Astrocyte of the spinal cord (primary cell): Measurements from ENCODE around the gene MIDN.

Experiments used
- DNase-seq: peaks from one replicate; pipeline ENCODE4 v3.0.0; 2011; ENCODE audit warnings: low read depth, low spot score
- H3K4me3 ChIP-seq: 2 replicates; pipeline ENCODE4 v1.5.1; 2011; ENCODE audit warnings: low read depth, mild to moderate bottlenecking, low read length, moderate library complexity
- in situ Hi-C: cut with HindIII; loops from 2 replicates; pipeline ENCODE4 v1.10.0; 2017; ENCODE audit warnings: low sequenced_read_pairs
- TF ChIP-seq, protein P1 (sequence below): IDR thresholded peaks from 2 replicates; pipeline ENCODE4 v1.5.1; 2012; ENCODE audit warnings: low read depth, mild to moderate bottlenecking, low read length, inconsistent platforms

The MIDN gene

DNA sequence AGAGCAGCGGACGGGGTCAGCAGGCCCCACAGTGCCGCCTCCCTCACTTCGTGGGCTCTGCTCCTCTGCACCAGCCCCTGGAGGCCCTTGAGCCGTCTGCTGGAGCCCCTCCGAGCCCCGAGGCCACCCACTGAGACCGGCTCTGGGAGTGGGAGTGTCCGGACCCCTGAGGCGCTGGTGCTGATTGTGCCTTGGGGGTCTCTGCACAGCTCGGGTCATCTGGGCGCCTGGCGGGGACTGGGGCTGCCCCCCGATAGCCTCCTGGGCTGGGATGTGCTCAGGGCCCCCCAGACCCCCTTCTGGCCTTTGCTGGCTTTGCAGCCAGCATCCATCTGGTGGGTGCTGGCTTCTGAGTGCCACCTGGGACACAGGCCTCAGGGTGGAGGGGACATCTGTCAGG is 26.0 kb upstream of the MIDN start:
- in situ Hi-C loops, result no loop called here

DNA sequence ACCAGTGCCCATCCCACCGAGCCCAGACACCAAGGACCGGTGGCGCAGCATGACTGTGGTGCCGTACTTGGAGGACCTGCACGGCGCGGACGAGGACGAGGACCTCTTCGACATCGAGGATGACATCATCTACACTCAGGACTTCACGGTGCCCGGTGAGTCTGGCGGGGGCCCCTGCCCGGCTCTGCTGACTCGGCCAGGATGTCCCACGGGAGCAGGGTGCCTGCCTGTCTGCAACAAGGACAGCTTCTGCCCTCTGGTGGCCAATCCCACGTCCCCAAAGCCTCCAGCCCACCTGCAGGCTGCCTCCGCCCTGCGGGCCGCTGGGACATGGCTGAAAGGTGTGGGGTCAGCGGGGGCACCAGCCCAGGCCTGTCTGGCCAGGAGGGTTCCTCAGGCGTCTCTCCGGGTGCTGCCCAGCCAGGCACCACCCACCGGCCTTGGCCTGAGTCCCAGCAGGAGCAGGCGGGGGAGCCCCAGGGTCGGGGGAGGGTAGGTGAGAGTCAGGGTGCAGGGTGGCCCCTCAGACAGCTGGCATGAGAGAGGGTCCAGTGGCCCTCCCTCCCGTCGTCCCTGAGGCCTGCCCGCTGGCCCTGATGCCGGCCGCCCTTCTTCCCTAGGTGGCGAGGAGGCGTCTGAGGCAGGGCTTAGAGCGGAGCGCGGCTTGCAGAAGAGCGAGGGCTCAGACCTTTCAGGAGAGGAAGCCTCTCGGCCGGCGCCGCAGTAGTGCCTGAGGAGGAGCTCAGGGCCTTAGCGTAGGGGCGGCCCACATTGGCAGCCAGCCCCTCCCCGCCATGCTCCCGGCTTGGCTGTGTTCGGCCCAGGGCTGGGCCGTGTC is 25.1 kb upstream of the MIDN start:
- TF ChIP-seq, protein P1, sequence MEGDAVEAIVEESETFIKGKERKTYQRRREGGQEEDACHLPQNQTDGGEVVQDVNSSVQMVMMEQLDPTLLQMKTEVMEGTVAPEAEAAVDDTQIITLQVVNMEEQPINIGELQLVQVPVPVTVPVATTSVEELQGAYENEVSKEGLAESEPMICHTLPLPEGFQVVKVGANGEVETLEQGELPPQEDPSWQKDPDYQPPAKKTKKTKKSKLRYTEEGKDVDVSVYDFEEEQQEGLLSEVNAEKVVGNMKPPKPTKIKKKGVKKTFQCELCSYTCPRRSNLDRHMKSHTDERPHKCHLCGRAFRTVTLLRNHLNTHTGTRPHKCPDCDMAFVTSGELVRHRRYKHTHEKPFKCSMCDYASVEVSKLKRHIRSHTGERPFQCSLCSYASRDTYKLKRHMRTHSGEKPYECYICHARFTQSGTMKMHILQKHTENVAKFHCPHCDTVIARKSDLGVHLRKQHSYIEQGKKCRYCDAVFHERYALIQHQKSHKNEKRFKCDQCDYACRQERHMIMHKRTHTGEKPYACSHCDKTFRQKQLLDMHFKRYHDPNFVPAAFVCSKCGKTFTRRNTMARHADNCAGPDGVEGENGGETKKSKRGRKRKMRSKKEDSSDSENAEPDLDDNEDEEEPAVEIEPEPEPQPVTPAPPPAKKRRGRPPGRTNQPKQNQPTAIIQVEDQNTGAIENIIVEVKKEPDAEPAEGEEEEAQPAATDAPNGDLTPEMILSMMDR, result peak; percentile 60
- in situ Hi-C loops, result no loop called here
- H3K4me3 ChIP-seq, result no peak overlapping the region
- DNase-seq, result peak; percentile 37

More for the DNA sequence above, 26.0 kb upstream of the MIDN start:
- no peak overlapping the region for H3K4me3 ChIP-seq
- no peak for DNase-seq
- TF ChIP-seq, protein P1, result peak; percentile 31

DNA sequence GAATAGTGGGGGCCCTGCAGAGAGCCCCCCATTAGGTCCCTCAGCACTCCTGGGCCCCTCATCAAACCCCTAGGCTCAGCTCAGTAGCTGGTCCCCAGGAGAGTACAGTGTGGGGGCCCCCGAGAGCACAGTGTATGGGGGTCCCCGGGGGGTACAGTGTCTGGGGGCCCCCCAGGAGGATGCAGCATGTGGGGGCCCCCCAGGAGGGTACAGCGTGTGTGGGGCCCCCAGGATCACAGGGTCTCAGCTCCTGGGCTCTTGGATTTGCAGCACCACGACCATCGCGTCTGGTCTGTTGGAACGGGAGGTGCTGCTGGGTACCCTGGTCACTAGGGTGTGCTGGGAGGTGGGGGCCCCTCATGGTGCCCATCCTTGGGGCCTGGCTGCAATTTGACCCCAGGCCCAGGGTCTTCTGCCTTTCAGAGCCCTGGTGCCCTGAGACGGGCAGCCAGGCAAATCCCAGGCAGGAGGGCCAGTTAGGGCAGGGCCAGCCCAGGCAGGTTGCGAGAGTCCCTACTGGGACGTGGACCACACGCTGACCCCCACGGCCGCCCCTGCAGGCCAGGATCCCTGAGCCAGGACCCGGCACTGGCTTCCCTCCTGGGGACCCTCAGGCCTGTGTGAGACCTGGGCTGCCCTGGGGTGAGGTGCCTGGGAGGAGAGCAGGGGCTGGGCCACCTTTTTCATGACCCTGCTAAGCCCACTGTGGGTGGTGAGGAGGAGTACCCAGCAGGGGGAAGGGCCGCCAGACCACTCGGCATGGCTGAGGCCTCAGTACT is 24.1 kb upstream of the MIDN start:
- TF ChIP-seq, protein P1, result no peak

DNA sequence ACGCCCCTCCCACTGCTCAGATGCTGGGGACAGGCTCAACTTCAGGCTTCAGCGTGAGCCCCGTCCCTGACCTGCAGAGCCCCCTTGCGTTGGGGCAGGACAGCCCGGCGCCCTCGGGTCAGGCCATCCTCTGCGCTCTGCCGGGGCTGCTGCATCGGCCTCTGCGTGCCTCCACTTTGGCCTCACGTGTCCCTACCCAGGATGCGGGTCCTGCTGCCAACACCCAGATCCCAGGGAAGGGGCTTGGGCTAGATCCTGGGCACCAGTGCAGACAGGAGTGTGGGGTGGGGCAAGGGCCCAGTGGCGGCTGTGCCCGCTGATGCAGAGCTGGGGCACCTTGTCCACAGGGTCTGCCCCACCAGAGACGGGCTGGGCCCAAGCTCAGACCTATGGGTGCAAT is 23.5 kb upstream of the MIDN start:
- TF ChIP-seq, protein P1, result no peak
- no peak overlapping the region for H3K4me3 ChIP-seq
- DNase-seq, result no peak
- in situ Hi-C loops, result no loop called here

More for the DNA sequence above, 24.1 kb upstream of the MIDN start:
- in situ Hi-C loops, result no loop called here
- no peak for DNase-seq
- H3K4me3 ChIP-seq, result no peak overlapping the region

DNA sequence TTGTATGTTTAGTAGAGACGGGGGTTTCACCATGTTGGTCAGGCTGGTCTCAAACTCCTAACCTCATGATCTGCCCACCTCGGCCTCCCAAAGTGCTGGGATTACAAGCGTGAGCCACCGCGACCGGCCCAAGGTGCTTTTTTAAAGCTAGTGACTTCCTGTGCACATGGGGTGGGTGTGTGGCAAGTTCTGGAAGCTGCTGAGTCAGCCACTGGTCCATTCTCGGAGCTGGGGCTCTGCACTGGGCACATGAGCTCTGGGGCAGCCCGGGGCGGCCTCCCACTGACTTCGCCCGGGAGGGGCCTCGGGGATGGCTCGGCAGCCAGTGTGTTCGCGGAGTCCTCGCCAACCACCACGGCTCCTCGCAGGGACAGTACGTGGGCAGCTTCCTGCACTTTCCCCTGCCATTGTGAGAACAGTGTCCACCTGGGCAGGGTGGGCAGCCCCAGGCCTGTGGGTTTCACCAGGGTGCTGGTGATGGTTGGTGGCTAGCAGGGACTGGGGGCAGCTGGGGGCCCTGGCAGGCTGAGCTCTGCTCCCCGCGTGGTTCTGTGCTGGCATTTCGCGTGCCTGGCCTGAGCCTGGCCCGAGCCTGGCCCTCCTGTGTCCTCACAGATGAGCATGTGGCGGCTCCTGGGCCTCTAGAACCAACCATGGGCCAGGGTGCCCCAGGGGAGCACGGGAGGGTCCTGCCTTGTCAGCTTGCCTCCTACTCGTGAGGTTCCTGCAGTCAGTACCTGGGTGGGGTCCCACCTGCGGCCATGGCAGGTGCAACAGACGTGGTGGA is 22.8 kb upstream of the MIDN start:
- no peak for DNase-seq
- H3K4me3 ChIP-seq, result no peak overlapping the region
- TF ChIP-seq, protein P1, result no peak
- in situ Hi-C loops, result no loop called here

DNA sequence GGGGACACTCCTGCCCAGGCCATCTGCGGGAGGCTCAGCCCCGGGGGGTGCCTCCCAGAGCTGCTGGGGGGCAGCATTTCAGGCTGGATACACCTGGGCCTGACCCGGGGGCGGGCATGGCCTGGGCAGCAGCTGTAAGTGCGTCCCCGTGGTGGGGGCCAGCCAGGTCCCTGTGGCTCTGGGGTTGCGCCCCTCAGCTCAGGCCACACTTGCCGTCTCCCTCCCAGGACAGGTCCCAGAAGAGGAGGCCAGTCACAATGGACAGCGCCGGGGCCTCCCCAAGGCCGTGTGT is 22.2 kb upstream of the MIDN start:
- TF ChIP-seq, protein P1, result no peak
- no peak for DNase-seq
- in situ Hi-C loops, result no loop called here
- no peak overlapping the region for H3K4me3 ChIP-seq
